PC-3 (cell line): Measurements from ENCODE around the gene PEX11A.

ENCODE experiments used
- EZH2 ChIP-seq: fragments of 300-600 bp; sonication (generic); IDR thresholded peaks from one replicate; pipeline ENCODE4 v1.6.1; 2017; ENCODE audit warnings: antibody characterized with exemption, mild to moderate bottlenecking, low read length; ENCODE audit not compliant: unreplicated experiment
- EZH2phosphoT487 ChIP-seq: fragments of 300-600 bp; sonication (generic); IDR thresholded peaks from 2 replicates; pipeline ENCODE4 v1.6.1; 2018; ENCODE audit warnings: mild to moderate bottlenecking, antibody characterized with exemption, low read length, borderline replicate concordance
- TF ChIP-seq, protein P1 (sequence below): fragments of 300-600 bp; sonication (generic); conservative IDR thresholded peaks from 2 replicates; pipeline ENCODE4 v1.5.1; 2017; ENCODE audit warnings: antibody characterized with exemption, low read depth, mild to moderate bottlenecking, low read length

DNA sequence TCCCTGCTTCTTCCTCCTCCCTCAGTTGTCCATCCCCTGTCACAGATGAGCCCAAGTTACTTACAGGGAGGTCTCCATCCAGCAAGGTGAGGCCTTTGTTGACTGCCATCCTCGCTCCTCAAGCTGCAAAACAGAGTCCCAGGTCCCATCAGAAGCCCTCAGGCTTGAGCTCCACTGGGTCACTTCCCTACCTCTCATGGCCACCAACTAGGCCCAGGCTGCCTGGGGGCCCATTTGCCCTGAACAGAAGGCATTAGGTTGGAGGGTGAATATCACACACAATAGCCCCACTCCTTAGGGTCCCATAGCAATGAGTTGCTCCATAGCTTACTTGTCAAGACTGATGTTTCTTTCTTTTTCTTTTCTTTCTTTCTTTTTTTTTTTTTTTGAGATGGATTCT is 13.2 kb downstream of the PEX11A start:
- TF ChIP-seq, protein P1, sequence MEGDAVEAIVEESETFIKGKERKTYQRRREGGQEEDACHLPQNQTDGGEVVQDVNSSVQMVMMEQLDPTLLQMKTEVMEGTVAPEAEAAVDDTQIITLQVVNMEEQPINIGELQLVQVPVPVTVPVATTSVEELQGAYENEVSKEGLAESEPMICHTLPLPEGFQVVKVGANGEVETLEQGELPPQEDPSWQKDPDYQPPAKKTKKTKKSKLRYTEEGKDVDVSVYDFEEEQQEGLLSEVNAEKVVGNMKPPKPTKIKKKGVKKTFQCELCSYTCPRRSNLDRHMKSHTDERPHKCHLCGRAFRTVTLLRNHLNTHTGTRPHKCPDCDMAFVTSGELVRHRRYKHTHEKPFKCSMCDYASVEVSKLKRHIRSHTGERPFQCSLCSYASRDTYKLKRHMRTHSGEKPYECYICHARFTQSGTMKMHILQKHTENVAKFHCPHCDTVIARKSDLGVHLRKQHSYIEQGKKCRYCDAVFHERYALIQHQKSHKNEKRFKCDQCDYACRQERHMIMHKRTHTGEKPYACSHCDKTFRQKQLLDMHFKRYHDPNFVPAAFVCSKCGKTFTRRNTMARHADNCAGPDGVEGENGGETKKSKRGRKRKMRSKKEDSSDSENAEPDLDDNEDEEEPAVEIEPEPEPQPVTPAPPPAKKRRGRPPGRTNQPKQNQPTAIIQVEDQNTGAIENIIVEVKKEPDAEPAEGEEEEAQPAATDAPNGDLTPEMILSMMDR = no peak
- no peak for TF ChIP-seq EZH2
- TF ChIP-seq EZH2phosphoT487 = no peak
